ENCODE results near the gene UBE2O.

GRCh38 chr17:76356803-76357456 is 96.0 kb downstream of the UBE2O start:
- TF ChIP-seq, protein P1, sequence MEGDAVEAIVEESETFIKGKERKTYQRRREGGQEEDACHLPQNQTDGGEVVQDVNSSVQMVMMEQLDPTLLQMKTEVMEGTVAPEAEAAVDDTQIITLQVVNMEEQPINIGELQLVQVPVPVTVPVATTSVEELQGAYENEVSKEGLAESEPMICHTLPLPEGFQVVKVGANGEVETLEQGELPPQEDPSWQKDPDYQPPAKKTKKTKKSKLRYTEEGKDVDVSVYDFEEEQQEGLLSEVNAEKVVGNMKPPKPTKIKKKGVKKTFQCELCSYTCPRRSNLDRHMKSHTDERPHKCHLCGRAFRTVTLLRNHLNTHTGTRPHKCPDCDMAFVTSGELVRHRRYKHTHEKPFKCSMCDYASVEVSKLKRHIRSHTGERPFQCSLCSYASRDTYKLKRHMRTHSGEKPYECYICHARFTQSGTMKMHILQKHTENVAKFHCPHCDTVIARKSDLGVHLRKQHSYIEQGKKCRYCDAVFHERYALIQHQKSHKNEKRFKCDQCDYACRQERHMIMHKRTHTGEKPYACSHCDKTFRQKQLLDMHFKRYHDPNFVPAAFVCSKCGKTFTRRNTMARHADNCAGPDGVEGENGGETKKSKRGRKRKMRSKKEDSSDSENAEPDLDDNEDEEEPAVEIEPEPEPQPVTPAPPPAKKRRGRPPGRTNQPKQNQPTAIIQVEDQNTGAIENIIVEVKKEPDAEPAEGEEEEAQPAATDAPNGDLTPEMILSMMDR (IDR thresholded peaks at IDR 0.05; ENCODE audit: low read length) = no peak
- TF ChIP-seq EZH2 (optimal IDR thresholded peaks at IDR 0.05; ENCODE audit: low read depth, low read length) = no peak

All from MM.1S (cell line).